Lung (tissue), 13 donors: ENCODE data around the gene MRPL4. TPM values are rescaled to one million over a fixed set of nuclear protein-coding genes. Genes with fewer than 3 reads are reported as not detected.

Experiments
- ATAC-seq: fragments of 200-7000 bp; cut with Tn5 transposase; one replicate; pipeline ENCODE4 v1.9.1; 2020; ENCODE audit warnings: moderate number of reproducible peaks; ENCODE audit not compliant: insufficient read depth, low FRiP score
- DNase-seq, 3 donors: peaks; one replicate each; pipeline ENCODE4 v3.0.0-alpha.2; 2013 to 2017
- H3K27ac ChIP-seq, 2 donors: one replicate each; pipeline ENCODE4 v1.5.1; 2013; ENCODE audit warnings: mild to moderate bottlenecking in 2 of 2, moderate library complexity in 2 of 2, control low read depth in 1 of 2, inconsistent platforms in 1 of 2, low read depth in 1 of 2, low read length in 1 of 2
- H3K27me3 ChIP-seq, 3 donors: one replicate each; pipeline ENCODE4 v1.5.1; 2013; ENCODE audit warnings: low read length in 2 of 3; ENCODE audit not compliant: control insufficient read depth in 3 of 3, insufficient read depth in 3 of 3
- H3K36me3 ChIP-seq, 4 donors: one replicate each; pipeline ENCODE4 v1.5.1; 2013; ENCODE audit warnings: low read length in 4 of 4, mild to moderate bottlenecking in 1 of 4, moderate library complexity in 1 of 4; ENCODE audit not compliant: control insufficient read depth in 4 of 4, insufficient read depth in 4 of 4
- H3K4me1 ChIP-seq, 5 donors: one replicate each; pipeline ENCODE4 v1.5.1; 2013; ENCODE audit warnings: low read length in 5 of 5, mild to moderate bottlenecking in 2 of 5, moderate library complexity in 1 of 5; ENCODE audit not compliant: control insufficient read depth in 5 of 5, insufficient read depth in 5 of 5
- H3K4me3 ChIP-seq: one replicate; pipeline ENCODE4 v1.5.1; 2013; ENCODE audit warnings: mild to moderate bottlenecking, control low read depth, moderate library complexity
- H3K9ac ChIP-seq, 2 donors: one replicate each; pipeline ENCODE4 v1.5.1; 2013; ENCODE audit warnings: low read length in 2 of 2, control low read depth in 1 of 2; ENCODE audit not compliant: insufficient read depth in 1 of 2
- H3K9me3 ChIP-seq, 4 donors: one replicate each; pipeline ENCODE4 v1.5.1; 2013; ENCODE audit warnings: low read length in 3 of 4, mild to moderate bottlenecking in 1 of 4, moderate library complexity in 1 of 4; ENCODE audit not compliant: control insufficient read depth in 4 of 4, insufficient read depth in 3 of 4
- CTCF ChIP-seq: IDR thresholded peaks from 2 replicates; pipeline ENCODE4 v1.5.1; 2012; ENCODE audit warnings: mild to moderate bottlenecking; ENCODE audit errors: control extremely low read depth, extremely low read depth
- WGBS, 2 donors: extraction: QIAGEN DNeasy Blood & Tissue Kit; methylation state at CpG; one replicate each; pipeline ENCODE4 v1.1.7; 2013; 5-methylcytosine and 5-hydroxymethylcytosine counted together
- polyA plus RNA-seq, 2 donors: library from polyadenylated mRNA; stranded (reverse); fragments of 200-250 nt; gene quantifications; one replicate each; pipeline ENCODE4 v1.2.1, GENCODE V29; 2013
- small RNA-seq: library from RNA; depleted of rRNA; stranded (forward); fragments of <200 nt; gene quantifications from one replicate; pipeline ENCODE3, GENCODE V24; 2014; ENCODE audit warnings: low replicate concordance
- total RNA-seq, 2 donors: library from RNA; depleted of rRNA in 1 of 2; stranded (reverse); fragments of >200 nt in 1 of 2; gene quantifications; one replicate each; pipeline ENCODE4 v1.2.1, GENCODE V29; 2014 to 2021
- donor health status: control.
- donor health status: control.
- donor health status: Bipolar disorder and iron deficiency.
- donor health status: healthy.
- donor health status: DM: yes; HTN: yes; CAD: no.

Gene MRPL4
- total and polyA plus RNA-seq, 4 donors, result 16.6 to 64.8 (median 47.9) TPM

GRCh38 chr19:10306327-10306726 is 54.3 kb downstream of the MRPL4 start:
- 88 to 92% methylated on average over 5 of the region's 5 CpGs for WGBS, 2 donors

GRCh38 chr19:10309423-10309822 is 57.4 kb downstream of the MRPL4 start, which contains the start of gene ZGLP1:
ZGLP1 (minus strand) TSS chr19:10309815.
- no peak for TF ChIP-seq CTCF
- peaks cover 0 to 15% (median 6%) of the 10 kb centered on the region in 4 donors for H3K36me3 ChIP-seq
- no peaks in the 10 kb centered on the region for H3K27me3 ChIP-seq
- no peak within 1 kb of the TSS for H3K27ac ChIP-seq
- no peak within 1 kb of the TSS for H3K4me3 ChIP-seq
- no peaks in the 10 kb centered on the region for H3K9me3 ChIP-seq
- no peak within 1 kb of the TSS for H3K9ac ChIP-seq
- ATAC-seq (no peak), DNase-seq (no peak)
- no peaks in the 10 kb centered on the region for H3K4me1 ChIP-seq
- WGBS, 2 donors, result 95% methylated on average over 23 to 24 of the region's 24 CpGs

More at GRCh38 chr19:10306327-10306726, 54.3 kb downstream of the MRPL4 start:
- Histone ChIP-seq H3K27me3 (no peaks in the 10 kb centered on the region), H3K27ac (no peak overlapping the region), H3K4me3 (no peak overlapping the region), H3K36me3 (peaks cover 0 to 17% (median 4%) of the 10 kb centered on the region in 4 donors), H3K4me1 (no peaks in the 10 kb centered on the region), H3K9me3 (no peaks in the 10 kb centered on the region), H3K9ac (no peak overlapping the region)
- DNase-seq (no peak), ATAC-seq (no peak)
- TF ChIP-seq CTCF, result no peak

Small RNA genes within 50 kb of the gene (small RNA-seq; reads per million reads assigned to genes)
- not detected for gene AC011511.1
- not detected for gene MIR4322

Other genes with a start within 250 kb of the MRPL4 start
- 10 to 100 TPM; 10.3 to 15.1 TPM for gene COL5A3, start 241.7 kb upstream of the MRPL4 start, total RNA-seq
- 10 to 100 TPM in 1 of 2 donors, 1 to 10 TPM in 1; 8.4 to 10.7 TPM for gene COL5A3, start 241.7 kb upstream of the MRPL4 start, polyA plus RNA-seq
- gene RDH8, start 238.7 kb upstream of the MRPL4 start, total RNA-seq, result not detected
- gene RDH8, start 238.7 kb upstream of the MRPL4 start, polyA plus RNA-seq, result not detected
- gene SHFL, start 165.9 kb upstream of the MRPL4 start, total RNA-seq, result 10 to 100 TPM; 21.2 to 31.5 TPM
- 10 to 100 TPM; 35.1 to 43.5 TPM for gene SHFL, start 165.9 kb upstream of the MRPL4 start, polyA plus RNA-seq
- gene ANGPTL6, start 149.5 kb upstream of the MRPL4 start, total RNA-seq, result 1 to 10 TPM in 1 of 2 donors, under 1 TPM in 1; 0.64 to 4.1 TPM
- gene ANGPTL6, start 149.5 kb upstream of the MRPL4 start, polyA plus RNA-seq, result 1 to 10 TPM in 1 of 2 donors, under 1 TPM in 1; 0.93 to 1.3 TPM
- gene PPAN, start 145.9 kb upstream of the MRPL4 start, total RNA-seq, result 10 to 100 TPM; 15.0 to 51.8 TPM
- gene PPAN, start 145.9 kb upstream of the MRPL4 start, polyA plus RNA-seq, result 10 to 100 TPM; 43.2 to 61.4 TPM
- gene P2RY11, start 140.5 kb upstream of the MRPL4 start, total RNA-seq, result 10 to 100 TPM in 1 of 2 donors, 1 to 10 TPM in 1; 3.3 to 19.0 TPM
- 10 to 100 TPM in 1 of 2 donors, 1 to 10 TPM in 1; 9.6 to 17.4 TPM for gene P2RY11, start 140.5 kb upstream of the MRPL4 start, polyA plus RNA-seq
- 100 to 1,000 TPM; 164 to 187 TPM for gene EIF3G, start 132.3 kb upstream of the MRPL4 start, total RNA-seq
- gene EIF3G, start 132.3 kb upstream of the MRPL4 start, polyA plus RNA-seq, result 100 to 1,000 TPM; 145 to 197 TPM
- gene DNMT1, start 57.3 kb upstream of the MRPL4 start, total RNA-seq, result 10 to 100 TPM; 44.0 to 85.7 TPM
- gene DNMT1, start 57.3 kb upstream of the MRPL4 start, polyA plus RNA-seq, result 10 to 100 TPM; 32.8 to 46.5 TPM
- gene S1PR2, start 20.9 kb upstream of the MRPL4 start, total RNA-seq, result 10 to 100 TPM; 15.2 to 32.1 TPM
- 10 to 100 TPM in 1 of 2 donors, 1 to 10 TPM in 1; 6.5 to 10.9 TPM for gene S1PR2, start 20.9 kb upstream of the MRPL4 start, polyA plus RNA-seq
- gene ICAM1, start 18.9 kb downstream of the MRPL4 start, total RNA-seq, result 100 to 1,000 TPM; 179 to 191 TPM
- 100 to 1,000 TPM in 1 of 2 donors, 10 to 100 TPM in 1; 88.4 to 391 TPM for gene ICAM1, start 18.9 kb downstream of the MRPL4 start, polyA plus RNA-seq
- gene ICAM4, start 34.7 kb downstream of the MRPL4 start, total RNA-seq, result 10 to 100 TPM in 1 of 2 donors, 1 to 10 TPM in 1; 8.2 to 38.8 TPM
- gene ICAM4, start 34.7 kb downstream of the MRPL4 start, polyA plus RNA-seq, result 1 to 10 TPM; 4.6 to 8.0 TPM
- gene ICAM5, start 37.7 kb downstream of the MRPL4 start, total RNA-seq, result 10 to 100 TPM; 22.2 to 32.1 TPM
- 10 to 100 TPM in 1 of 2 donors, 1 to 10 TPM in 1; 4.1 to 15.0 TPM for gene ICAM5, start 37.7 kb downstream of the MRPL4 start, polyA plus RNA-seq
- 1 to 10 TPM; 3.7 to 5.1 TPM for gene ZGLP1, start 57.6 kb downstream of the MRPL4 start, total RNA-seq
- gene ZGLP1, start 57.6 kb downstream of the MRPL4 start, polyA plus RNA-seq, result 1 to 10 TPM; 3.0 to 6.7 TPM
- 10 to 100 TPM in 1 of 2 donors, 1 to 10 TPM in 1; 9.6 to 20.9 TPM for gene FDX2, start 63.8 kb downstream of the MRPL4 start, total RNA-seq
- gene FDX2, start 63.8 kb downstream of the MRPL4 start, polyA plus RNA-seq, result 10 to 100 TPM; 21.4 to 38.4 TPM
- 10 to 100 TPM; 21.1 to 46.1 TPM for gene RAVER1, start 81.3 kb downstream of the MRPL4 start, total RNA-seq
- gene RAVER1, start 81.3 kb downstream of the MRPL4 start, polyA plus RNA-seq, result 10 to 100 TPM; 10.5 to 17.7 TPM
- 10 to 100 TPM; 12.1 to 25.5 TPM for gene ICAM3, start 87.4 kb downstream of the MRPL4 start, total RNA-seq
- gene ICAM3, start 87.4 kb downstream of the MRPL4 start, polyA plus RNA-seq, result 10 to 100 TPM in 1 of 2 donors, 1 to 10 TPM in 1; 8.1 to 56.1 TPM
- gene TYK2, start 128.4 kb downstream of the MRPL4 start, total RNA-seq, result 100 to 1,000 TPM; 102 to 175 TPM
- 100 to 1,000 TPM; 137 to 162 TPM for gene TYK2, start 128.4 kb downstream of the MRPL4 start, polyA plus RNA-seq
- gene CDC37, start 151.3 kb downstream of the MRPL4 start, total RNA-seq, result 100 to 1,000 TPM; 110 to 156 TPM
- gene CDC37, start 151.3 kb downstream of the MRPL4 start, polyA plus RNA-seq, result 100 to 1,000 TPM; 223 to 294 TPM
- gene PDE4A, start 168.3 kb downstream of the MRPL4 start, total RNA-seq, result 10 to 100 TPM; 11.9 to 23.6 TPM
- 10 to 100 TPM; 10.3 to 13.7 TPM for gene PDE4A, start 168.3 kb downstream of the MRPL4 start, polyA plus RNA-seq